SK-N-SH (cell line): Measurements from ENCODE around the gene MMP2.

Experiments used
- CTCF ChIP-seq: fragments of 200-600 bp; sonication (generic); IDR thresholded peaks from 2 replicates; pipeline ENCODE4 v1.6.1; 2017; ENCODE audit warnings: antibody characterized with exemption, mild to moderate bottlenecking, moderate library complexity
- EP300 ChIP-seq, 2 experiments: IDR thresholded peaks; 2 replicates each; pipeline versions ENCODE4 v1.4.0 to v1.6.1; 2012; ENCODE audit warnings: borderline replicate concordance in 1 of 2, low read depth in 1 of 2, low read length in 1 of 2
- EZH2phosphoT487 ChIP-seq: fragments of 200-600 bp; sonication (generic); IDR thresholded peaks from 2 replicates; pipeline ENCODE4 v1.6.1; 2017; ENCODE audit warnings: low read depth, mixed run types, mild to moderate bottlenecking, antibody characterized with exemption, moderate library complexity, borderline replicate concordance
- GABPA ChIP-seq: IDR thresholded peaks from 2 replicates; pipeline ENCODE4 v1.4.0; 2012; ENCODE audit warnings: low read depth, mild to moderate bottlenecking
- GATA2 ChIP-seq: sonication (generic); formaldehyde crosslinking; IDR thresholded peaks from 2 replicates; pipeline ENCODE4 v1.5.0; 2020; ENCODE audit warnings: mild to moderate bottlenecking, missing genetic modification reagents
- MAX ChIP-seq: IDR thresholded peaks from 2 replicates; pipeline ENCODE4 v1.4.0; 2012; ENCODE audit warnings: low read depth
- MXI1 ChIP-seq: IDR thresholded peaks from 2 replicates; pipeline ENCODE4 v1.6.1; 2012; ENCODE audit warnings: mild to moderate bottlenecking, low read depth, low read length, improper control_type of control experiment
- POLR2AphosphoS5 ChIP-seq: IDR thresholded peaks from 2 replicates; pipeline ENCODE4 v1.6.1; 2012; ENCODE audit warnings: low read depth, low read length
- SIN3A ChIP-seq: IDR thresholded peaks from 2 replicates; pipeline ENCODE4 v1.6.1; 2012; ENCODE audit warnings: low read depth, mild to moderate bottlenecking, low read length, moderate library complexity, borderline replicate concordance
- TCF12 ChIP-seq: IDR thresholded peaks from 2 replicates; pipeline ENCODE4 v1.4.0; 2012
- USF1 ChIP-seq: IDR thresholded peaks from 2 replicates; pipeline ENCODE4 v1.4.0; 2012; ENCODE audit warnings: low read depth, borderline replicate concordance

GRCh38 chr16:55454861-55455260, 24.1 kb upstream of the MMP2 start:
- no peak for TF ChIP-seq USF1
- no peak for TF ChIP-seq SIN3A
- TF ChIP-seq EP300 (IDR thresholded peaks at IDR 0.05; ENCODE audit: borderline replicate concordance in 1 of 2, low read depth in 1 of 2, low read length in 1 of 2) = no peak
- TF ChIP-seq EZH2phosphoT487 = no peak
- no peak for TF ChIP-seq GABPA
- no peak for TF ChIP-seq GATA2 (CRISPR knock-in tag)
- TF ChIP-seq CTCF = no peak
- TF ChIP-seq MAX = no peak
- no peak for TF ChIP-seq POLR2AphosphoS5
- TF ChIP-seq TCF12 = no peak
- no peak for TF ChIP-seq MXI1
